Epithelial cell of proximal tubule (primary cell): ENCODE results near the gene DNAJB12. TPM values are rescaled to one million over a fixed set of nuclear protein-coding genes. Genes with fewer than 3 reads are reported as not detected.
"Not testable (repeated sequence)": the region's sequence is repeated elsewhere in the genome, so short reads cannot be mapped to it uniquely, and the experiment has no call there.

Experiments used
- DNase-seq: peaks from one replicate; pipeline ENCODE4 v3.0.0-alpha.2; 2011; ENCODE audit warnings: low read depth
- H3K4me3 ChIP-seq: 2 replicates; pipeline ENCODE4 v1.5.1; 2011; ENCODE audit warnings: low read depth, mild to moderate bottlenecking, low read length
- total RNA-seq: library from RNA; depleted of rRNA; stranded (reverse); fragments of >200 nt; gene quantifications from 2 replicates; pipeline ENCODE4 v1.2.3, GENCODE V29; 2015
- TF ChIP-seq, protein P1 (sequence below): conservative IDR thresholded peaks from 2 replicates; pipeline ENCODE4 v1.5.1; 2012; ENCODE audit warnings: low read depth, mild to moderate bottlenecking, low read length

Gene DNAJB12
- total RNA-seq, 1 donor from 2014 or later, result 25.0 TPM

DNA sequence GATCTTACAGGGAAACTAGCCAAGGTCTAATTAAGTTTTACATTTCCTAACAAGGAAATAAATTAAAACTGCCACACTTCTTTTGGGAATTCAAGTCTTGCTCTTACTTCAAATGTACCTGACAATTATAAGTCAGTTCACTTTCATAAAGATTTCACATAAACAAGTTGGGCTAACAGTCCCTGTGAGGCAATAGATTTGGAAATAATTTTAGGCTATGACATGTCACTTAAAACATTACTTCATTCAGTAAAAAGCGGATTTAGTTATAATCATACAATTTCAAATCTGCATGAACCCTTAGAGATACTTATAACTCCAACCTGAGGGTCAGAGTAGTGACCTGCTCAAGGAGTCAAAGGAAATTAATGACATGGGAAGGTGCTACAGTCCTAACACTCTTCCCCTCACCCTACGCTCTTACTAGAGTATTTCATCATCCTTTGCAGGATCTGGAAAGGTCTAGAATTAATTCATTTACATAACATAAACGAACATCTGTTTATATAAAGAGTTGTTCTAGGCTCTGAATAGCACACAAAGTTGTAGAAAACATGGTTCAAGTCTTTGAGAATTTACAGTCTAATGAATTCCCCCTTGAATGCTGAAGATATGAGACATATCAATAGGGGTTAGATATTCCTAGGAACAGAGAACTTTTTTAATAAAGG is 32.3 kb upstream of the DNAJB12 start:
- TF ChIP-seq, protein P1, sequence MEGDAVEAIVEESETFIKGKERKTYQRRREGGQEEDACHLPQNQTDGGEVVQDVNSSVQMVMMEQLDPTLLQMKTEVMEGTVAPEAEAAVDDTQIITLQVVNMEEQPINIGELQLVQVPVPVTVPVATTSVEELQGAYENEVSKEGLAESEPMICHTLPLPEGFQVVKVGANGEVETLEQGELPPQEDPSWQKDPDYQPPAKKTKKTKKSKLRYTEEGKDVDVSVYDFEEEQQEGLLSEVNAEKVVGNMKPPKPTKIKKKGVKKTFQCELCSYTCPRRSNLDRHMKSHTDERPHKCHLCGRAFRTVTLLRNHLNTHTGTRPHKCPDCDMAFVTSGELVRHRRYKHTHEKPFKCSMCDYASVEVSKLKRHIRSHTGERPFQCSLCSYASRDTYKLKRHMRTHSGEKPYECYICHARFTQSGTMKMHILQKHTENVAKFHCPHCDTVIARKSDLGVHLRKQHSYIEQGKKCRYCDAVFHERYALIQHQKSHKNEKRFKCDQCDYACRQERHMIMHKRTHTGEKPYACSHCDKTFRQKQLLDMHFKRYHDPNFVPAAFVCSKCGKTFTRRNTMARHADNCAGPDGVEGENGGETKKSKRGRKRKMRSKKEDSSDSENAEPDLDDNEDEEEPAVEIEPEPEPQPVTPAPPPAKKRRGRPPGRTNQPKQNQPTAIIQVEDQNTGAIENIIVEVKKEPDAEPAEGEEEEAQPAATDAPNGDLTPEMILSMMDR, result no peak
- H3K4me3 ChIP-seq, result no peak overlapping the region

DNA sequence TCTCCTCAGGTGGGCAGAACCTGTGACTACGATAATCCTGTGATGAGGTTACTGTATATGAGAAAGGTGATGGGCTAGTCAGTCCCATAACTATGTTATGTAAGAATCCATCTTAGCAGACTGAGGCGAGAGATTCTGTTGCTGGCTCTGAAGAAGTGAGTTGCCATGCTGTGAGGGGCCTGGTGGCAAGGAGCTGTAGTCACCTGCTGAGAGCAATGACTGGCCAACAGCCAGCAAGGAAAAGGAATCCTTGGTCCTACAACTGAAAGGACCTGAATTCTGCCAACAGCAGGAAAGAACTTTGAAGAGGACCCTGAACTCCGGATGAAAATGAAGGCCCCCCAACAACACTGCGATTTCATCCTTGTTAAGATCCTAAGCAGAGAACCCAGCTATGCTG is 31.0 kb upstream of the DNAJB12 start:
- TF ChIP-seq, protein P1, result no peak
- H3K4me3 ChIP-seq, result no peak overlapping the region
- no peak for DNase-seq

More for the DNA sequence above, 32.3 kb upstream of the DNAJB12 start:
- DNase-seq, result no peak

DNA sequence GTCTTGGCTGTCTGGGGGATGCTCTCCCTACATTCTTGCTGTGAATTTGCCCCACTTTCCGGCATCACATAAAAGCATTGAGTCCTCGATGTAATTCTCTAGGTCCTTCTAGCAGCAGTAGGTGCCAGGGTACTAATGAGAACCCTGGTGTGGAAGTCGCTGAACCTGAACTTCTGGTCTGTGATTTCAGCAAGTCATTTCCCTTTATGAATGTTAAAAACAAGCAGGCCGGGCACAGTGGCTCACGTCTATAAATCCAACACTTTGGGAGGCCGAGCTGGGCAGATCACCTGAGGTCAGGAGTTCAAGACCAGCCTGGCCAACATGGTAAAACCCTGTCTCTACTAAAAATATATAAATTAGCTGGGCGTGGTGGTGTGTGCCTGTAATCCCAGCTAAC is 30.3 kb upstream of the DNAJB12 start:
- not testable (repeated sequence) for DNase-seq

DNA sequence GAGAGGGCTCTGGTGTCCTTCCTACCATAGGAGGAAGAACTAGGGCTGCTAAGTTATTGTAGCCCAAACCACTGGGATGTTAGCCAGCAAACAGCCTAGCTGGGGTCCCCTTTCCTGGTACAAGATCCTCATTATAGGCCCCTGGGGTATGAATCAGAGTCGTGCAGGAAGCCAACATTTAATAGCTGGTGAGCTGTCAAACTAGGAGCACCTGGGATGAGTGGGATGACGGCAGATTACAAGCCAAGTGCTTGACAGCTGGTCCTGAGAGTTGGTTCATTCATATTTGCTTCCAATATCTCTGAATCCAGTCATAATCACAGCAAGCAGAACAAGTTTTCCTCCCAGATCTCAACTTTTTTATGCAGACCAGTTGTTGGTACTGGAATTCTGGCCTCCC is 25.1 kb upstream of the DNAJB12 start:
- TF ChIP-seq, protein P1, result no peak
- no peak for DNase-seq
- H3K4me3 ChIP-seq, result no peak overlapping the region

More for the DNA sequence above, 30.3 kb upstream of the DNAJB12 start:
- H3K4me3 ChIP-seq, result not testable (repeated sequence)

DNA sequence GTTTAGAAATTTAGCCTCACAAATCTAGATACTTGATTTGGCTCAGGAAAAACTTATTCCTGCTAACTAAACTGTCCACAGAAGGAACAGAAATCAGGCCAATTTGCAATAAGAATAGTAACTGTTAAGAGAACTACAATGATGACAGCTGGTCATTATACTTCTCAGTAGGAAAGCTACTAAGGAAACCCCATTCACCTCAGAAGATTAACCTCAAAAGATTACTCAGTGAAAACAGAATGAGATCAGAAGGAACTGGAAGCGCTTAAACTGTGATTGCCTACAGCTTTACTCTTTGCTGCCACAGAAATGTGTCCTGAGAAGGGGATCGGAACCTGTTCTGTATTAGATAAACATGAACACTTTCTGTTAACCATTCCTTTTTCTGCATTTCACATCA is 24.3 kb upstream of the DNAJB12 start:
- TF ChIP-seq, protein P1, result no peak
- no peak overlapping the region for H3K4me3 ChIP-seq
- no peak for DNase-seq

DNA sequence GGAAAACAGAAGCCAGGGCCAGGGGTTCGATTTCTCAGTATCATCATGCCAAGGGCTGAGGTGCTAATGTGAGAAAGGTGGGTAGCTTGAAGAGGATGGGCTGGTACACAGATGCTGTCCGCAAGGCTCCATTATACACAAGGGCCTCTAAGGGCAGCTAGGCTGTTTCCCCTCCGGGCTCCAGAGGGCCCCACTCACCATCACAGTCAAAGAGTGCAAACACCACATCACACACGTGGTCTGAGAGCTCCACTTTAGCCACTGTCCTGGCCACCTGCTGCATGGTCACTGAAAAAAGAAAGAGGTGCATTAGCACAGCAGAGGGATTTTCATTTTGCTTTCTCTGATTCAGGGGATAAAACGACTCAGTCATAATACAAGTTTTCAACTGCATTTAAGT is 20.9 kb upstream of the DNAJB12 start:
- H3K4me3 ChIP-seq, result no peak overlapping the region
- no peak for DNase-seq
- TF ChIP-seq, protein P1, result peak; percentile 36

DNA sequence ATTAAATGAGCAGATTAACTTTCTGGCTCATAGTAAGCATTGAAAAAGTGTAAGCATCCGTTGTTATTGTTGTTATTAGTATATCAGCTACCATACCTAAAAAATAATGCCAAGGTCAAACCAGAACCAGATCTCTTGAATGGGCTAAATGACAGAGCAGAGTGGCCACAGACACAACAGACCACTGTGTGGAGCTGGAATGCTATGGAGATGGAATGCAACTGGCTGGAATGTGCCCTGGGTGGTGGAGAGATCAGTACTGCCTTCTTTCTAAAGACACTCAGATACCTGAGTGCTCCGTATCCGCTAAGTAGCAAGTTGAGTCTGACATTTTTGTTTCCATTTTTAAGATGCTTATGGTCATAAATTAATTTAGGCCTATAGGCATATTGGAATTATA is 20.5 kb upstream of the DNAJB12 start:
- TF ChIP-seq, protein P1, result no peak
- no peak for DNase-seq
- H3K4me3 ChIP-seq, result no peak overlapping the region
